Measurements from ENCODE around the gene LCP1. TPM values are rescaled to one million over a fixed set of nuclear protein-coding genes. Genes with fewer than 3 reads are reported as not detected.

LCP1 gene
- total and polyA plus RNA-seq, 9 of the 15 experiments (the other 6 are each of a cell fraction or from before 2014, with no cell fraction given): 83.0 to 255 (median 163) TPM

DNA sequence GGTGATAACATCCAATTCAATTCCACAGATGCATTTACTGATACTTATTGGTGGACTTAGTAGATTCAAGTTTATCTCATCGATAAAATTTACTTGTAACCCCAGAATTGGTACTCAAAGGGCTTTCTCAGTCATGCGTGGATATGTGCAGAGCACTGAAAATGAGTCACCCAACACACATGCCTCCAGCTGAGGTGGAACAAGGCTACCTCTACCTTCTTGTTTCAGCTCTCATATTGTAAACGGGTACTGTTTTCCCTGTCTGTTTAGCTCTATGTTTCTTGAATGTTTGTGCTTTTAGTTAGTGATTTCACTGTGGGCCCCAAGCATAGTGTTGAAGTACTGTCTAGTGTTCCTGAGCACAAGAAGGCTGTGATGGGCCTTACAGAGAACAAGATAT is 31.3 kb upstream of the LCP1 start:
- no peak for TF ChIP-seq CCAR2 (IDR thresholded peaks at IDR 0.05; ENCODE audit: low read depth, low read length)
- no peak for TF ChIP-seq ZNF589 (CRISPR knock-in tag; IDR thresholded peaks at IDR 0.05; ENCODE audit: low read depth)
- TF ChIP-seq SIN3B (IDR thresholded peaks at IDR 0.05; ENCODE audit: low read depth): no peak
- no peak for TF ChIP-seq DDX20 (tag; IDR thresholded peaks at IDR 0.05; ENCODE audit: low read depth)
- TF ChIP-seq SMC3 (conservative IDR thresholded peaks at IDR 0.05; ENCODE audit: insufficient read depth, low read depth, low read length): no peak
- no peak for TF ChIP-seq SP1 (CRISPR knock-in tag; IDR thresholded peaks at IDR 0.05)
- H3K4me2 ChIP-seq (ENCODE audit: insufficient read depth, low read length): no peak overlapping the region
- no peak for ATAC-seq
- DNase-seq (ENCODE audit: extremely low read depth in 1 of 4, low spot score in 3 of 4): no peak
- intact Hi-C loops (cut with micrococcal nuclease) (no loop called here), in situ Hi-C loops (cut with MboI) (no loop called here)
- H3K9me3 ChIP-seq (replicated peaks; ENCODE audit: control insufficient read depth, insufficient read depth, low read depth, low read length): no peaks in the 10 kb centered on the region
- BruUV-seq (replicated peaks): no TSS peak
- WGBS (ENCODE audit: insufficient coverage, low coverage, missing lambda C conversion rate): 38% methylated on average over 3 of the region's 3 CpGs
- H3K4me1 ChIP-seq (replicated peaks in 1 of 2; ENCODE audit: control insufficient read depth in 2 of 2, insufficient read depth in 2 of 2, low read length in 2 of 2): peaks cover 5 to 6% of the 10 kb centered on the region in 2 experiments; a peak in 3 of 5 replicates
- CTCF ChIA-PET (ENCODE audit: low intra/inter-chr PET ratio): no interaction called here
- FAIRE-seq: no peak
- H3K4me3 ChIP-seq: no peak overlapping the region
- H2AFZ ChIP-seq (ENCODE audit: low read depth, low read length): peak overlapping the region; percentile 27
- no peaks in the 10 kb centered on the region for H3K79me2 ChIP-seq (ENCODE audit: control insufficient read depth, insufficient read depth, low read length)
- no peaks in the 10 kb centered on the region for H3K36me3 ChIP-seq (ENCODE audit: control insufficient read depth, insufficient read depth, low read length)
- POLR2A ChIA-PET: no interaction called here
- H3K9ac ChIP-seq (ENCODE audit: insufficient read depth in 1 of 2, low read depth in 2 of 2, low read length in 2 of 2): no peak overlapping the region
- no peaks in the 10 kb centered on the region for H4K20me1 ChIP-seq (replicated peaks; ENCODE audit: control insufficient read depth, insufficient read depth, low read length)
- H3K9me1 ChIP-seq (ENCODE audit: control insufficient read depth, insufficient read depth, low read length): no peaks in the 10 kb centered on the region
- no peaks in the 10 kb centered on the region for H3K27me3 ChIP-seq (ENCODE audit: control insufficient read depth in 2 of 2, insufficient read depth in 2 of 2, low read length in 2 of 2)
- H3K27ac ChIP-seq (ENCODE audit: extremely low read depth, low read depth, low read length): no peak overlapping the region

Data from K562 (cell line).